GM12878 (cell line): Measurements from ENCODE around the gene AK8. TPM values are rescaled to one million over a fixed set of nuclear protein-coding genes. Genes with fewer than 3 reads are reported as not detected.

Experiments used
- ATAC-seq: fragments of 200-7000 bp; cut with Tn5 transposase; 3 replicates; pipeline ENCODE4 v1.9.1; 2020; ENCODE audit warnings: mild to moderate bottlenecking, moderate library complexity
- BruUV-seq: library from RNA; stranded (reverse); fragments of 400-500 nt; replicated peaks from 2 replicates; lab custom pipeline; 2021; lab: Mats Ljungman, UMichigan
- CTCF ChIA-PET: fragments of 300-600 bp; sonication (Branson Sonifier 250); formaldehyde crosslinking; extraction: SDS; loops from one replicate; lab custom pipeline; 2021; ENCODE audit warnings: inconsistent platforms; lab: Yijun Ruan, JAX
- POLR2A ChIA-PET: fragments of 350-600 bp; formaldehyde crosslinking; extraction: SDS; loops from one replicate; lab custom pipeline; 2021; ENCODE audit warnings: inconsistent platforms; lab: Charles Lee
- RAD21 ChIA-PET: fragments of 300-600 bp; sonication (Branson Sonifier 250); formaldehyde crosslinking; loops from one replicate; lab custom pipeline; 2023; ENCODE audit warnings: antibody characterized with exemption; ENCODE audit not compliant: unreplicated experiment; lab: Charles Lee
- SMC1A ChIA-PET: fragments of 300-600 bp; sonication (Branson Sonifier 250); formaldehyde crosslinking; loops from one replicate; lab custom pipeline; 2023; ENCODE audit not compliant: unreplicated experiment, uncharacterized antibody; lab: Charles Lee
- DNase-seq: peaks from one replicate; pipeline ENCODE4 v3.0.0-alpha.2; 2011; ENCODE audit warnings: low read depth, low spot score
- FAIRE-seq: peaks from 3 replicates; lab custom pipeline; 2011; peaks lifted over from hg19 to GRCh38; lab: Jason Lieb, UNC
- H2AFZ ChIP-seq: 2 replicates; pipeline ENCODE4 v1.6.0; 2011; ENCODE audit warnings: low read depth, low read length, control low read depth; ENCODE audit not compliant: control insufficient read depth
- H3K27ac ChIP-seq: 2 replicates; pipeline ENCODE4 v1.5.1; 2011; ENCODE audit warnings: control low read depth; ENCODE audit not compliant: control insufficient read depth, insufficient read depth
- H3K27me3 ChIP-seq, 2 experiments: replicated peaks in 1 of 2; 2 replicates each; pipeline versions ENCODE4 v1.6.0 to v1.6.1; 2011; ENCODE audit warnings: low read length in 1 of 2; ENCODE audit not compliant: control insufficient read depth in 2 of 2, insufficient read depth in 2 of 2
- H3K36me3 ChIP-seq, 2 experiments: 2 replicates each; pipeline ENCODE4 v1.5.1; 2011; ENCODE audit warnings: low read length in 1 of 2; ENCODE audit not compliant: control insufficient read depth in 2 of 2, insufficient read depth in 2 of 2
- H3K4me1 ChIP-seq: 2 replicates; pipeline ENCODE4 v1.6.1; 2011; ENCODE audit warnings: mild to moderate bottlenecking, low read length, moderate library complexity, mixed read lengths; ENCODE audit not compliant: control insufficient read depth, insufficient read depth
- H3K4me2 ChIP-seq: 2 replicates; pipeline ENCODE4 v1.6.0; 2011; ENCODE audit warnings: control low read depth; ENCODE audit not compliant: control insufficient read depth, insufficient read depth
- H3K4me3 ChIP-seq: fragments of 200-600 bp; sonication (generic); 2 replicates; pipeline ENCODE4 v1.5.1; 2016
- H3K79me2 ChIP-seq: 2 replicates; pipeline ENCODE4 v1.6.0; 2011; ENCODE audit warnings: low read length; ENCODE audit not compliant: control insufficient read depth, insufficient read depth
- H3K9ac ChIP-seq: 2 replicates; pipeline ENCODE4 v1.8.0; 2011; ENCODE audit warnings: low read length, control low read depth, mixed read lengths; ENCODE audit not compliant: control insufficient read depth, insufficient read depth
- H3K9me3 ChIP-seq: replicated peaks from 3 replicates; pipeline ENCODE4 v1.5.1; 2011; ENCODE audit warnings: mild to moderate bottlenecking, low read length; ENCODE audit not compliant: control insufficient read depth, insufficient read depth
- H4K20me1 ChIP-seq: 2 replicates; pipeline ENCODE4 v1.6.0; 2011; ENCODE audit not compliant: control insufficient read depth, insufficient read depth
- CBX5 ChIP-seq: sonication (generic); IDR thresholded peaks from 2 replicates; pipeline ENCODE4 v1.6.1; 2016; ENCODE audit warnings: low read depth, moderate library complexity, mild to moderate bottlenecking, inconsistent platforms
- GABPA ChIP-seq: IDR thresholded peaks from 2 replicates; pipeline ENCODE4 v1.6.1; 2014; ENCODE audit warnings: antibody characterized with exemption, low read depth, mild to moderate bottlenecking, inconsistent platforms
- KDM1A ChIP-seq: fragments of 200-600 bp; sonication (generic); IDR thresholded peaks from 2 replicates; pipeline ENCODE4 v1.6.1; 2016; ENCODE audit warnings: borderline replicate concordance
- MAX ChIP-seq: IDR thresholded peaks from 2 replicates; pipeline ENCODE4 v1.6.1; 2012; ENCODE audit warnings: low read depth, low read length, improper control_type of control experiment
- NR2C1 ChIP-seq: fragments of 450-650 bp; IDR thresholded peaks from 2 replicates; pipeline ENCODE4 v1.6.1; 2017; ENCODE audit warnings: antibody characterized with exemption, mild to moderate bottlenecking, moderate library complexity
- PBX3 ChIP-seq: IDR thresholded peaks from 2 replicates; pipeline ENCODE4 v1.6.1; 2011; ENCODE audit warnings: mild to moderate bottlenecking, low read depth, low read length, moderate library complexity; ENCODE audit not compliant: insufficient replicate concordance
- POLR2A ChIP-seq: IDR thresholded peaks from 2 replicates; pipeline ENCODE4 v1.6.1; 2011; ENCODE audit warnings: low read depth, mild to moderate bottlenecking, low read length
- POLR2AphosphoS2 ChIP-seq: IDR thresholded peaks from 2 replicates; pipeline ENCODE4 v1.6.1; 2011; ENCODE audit warnings: low read depth, mild to moderate bottlenecking, low read length, improper control_type of control experiment, moderate library complexity
- RAD51 ChIP-seq: fragments of 450-650 bp; IDR thresholded peaks from 2 replicates; pipeline ENCODE4 v1.6.1; 2016; ENCODE audit warnings: moderate library complexity, mild to moderate bottlenecking, inconsistent platforms
- SIN3A ChIP-seq: IDR thresholded peaks from 2 replicates; pipeline ENCODE4 v1.6.1; 2012; ENCODE audit warnings: low read depth, low read length, improper control_type of control experiment
- SP1 ChIP-seq: IDR thresholded peaks from one replicate; pipeline ENCODE4 v1.6.1; 2011; ENCODE audit warnings: low read depth, low read length
- TAF1 ChIP-seq: IDR thresholded peaks from 2 replicates; pipeline ENCODE4 v1.6.1; 2011; ENCODE audit warnings: mild to moderate bottlenecking, low read depth, low read length, borderline replicate concordance
- ZBED1 ChIP-seq: IDR thresholded peaks from 2 replicates; pipeline ENCODE4 v1.6.1; 2016; ENCODE audit warnings: borderline replicate concordance
- ZNF217 ChIP-seq: fragments of 450-650 bp; IDR thresholded peaks from 2 replicates; pipeline ENCODE4 v1.6.1; 2017; ENCODE audit warnings: antibody characterized with exemption, mild to moderate bottlenecking
- WGBS: methylation state at CpG from one replicate; pipeline ENCODE4 v1.1.6; 2016; ENCODE audit warnings: low lambda C conversion rate; ENCODE audit not compliant: insufficient replicate concordance, insufficient coverage; ENCODE audit errors: missing lambda C conversion rate; 5-methylcytosine and 5-hydroxymethylcytosine counted together
- in situ Hi-C: fragments of 300-500 bp; cut with MboI; formaldehyde crosslinking; loops from 9 replicates; pipeline ENCODE4 v1.14.3; 2018; ENCODE audit warnings: mixed read lengths
- intact Hi-C: fragments of 100-400 bp; cut with micrococcal nuclease; formaldehyde crosslinking; loops from one replicate; pipeline ENCODE4 v1.14.2; 2022; ENCODE audit not compliant: unreplicated experiment
- polyA plus RNA-seq, 11 experiments: library from polyadenylated mRNA; depleted of rRNA in 4 of 11; unstranded in 6 of 11; stranded (reverse) in 5 of 11; fragments of >200 nt; fragmentation: Nextera tagmentation in 4 of 11; fragmentation: Illumina TruSeq in 1 of 11; extraction: Ambion mirVana in 4 of 11; extraction: Trizol in 1 of 11; gene quantifications; 1 replicate in 1 of 11; 2 replicates in 10 of 11; pipeline versions ENCODE4 v1.2.1 to v1.2.3, GENCODE V29; 2011 to 2016; ENCODE audit warnings: inconsistent platforms in 2 of 11, missing spikeins in 2 of 11, low read depth in 1 of 11
- total RNA-seq, 4 experiments: library from RNA; depleted of rRNA in 3 of 4; stranded (reverse); fragments of >200 nt in 3 of 4; fragmentation: Illumina TruSeq in 1 of 4; extraction: Trizol in 1 of 4; gene quantifications; 2 replicates each; pipeline versions ENCODE4 v1.2.1 to v1.2.3, GENCODE V29; 2013 to 2021

AK8 gene
- total and polyA plus RNA-seq, 10 of the 15 experiments (the other 5 are each of a cell fraction or from before 2014, with no cell fraction given) = 0.03 to 0.12 (median 0.06) TPM; not detected in 5

- TF ChIP-seq GABPA = no peak
- no peak for TF ChIP-seq MAX
- TF ChIP-seq ZNF217 = no peak
- TF ChIP-seq ZBED1 = no peak
- TF ChIP-seq CBX5 = no peak
- no peak for TF ChIP-seq TAF1
- no peak for TF ChIP-seq KDM1A
- TF ChIP-seq POLR2A = no peak
- no peak for TF ChIP-seq NR2C1
- no peak for TF ChIP-seq POLR2AphosphoS2
- no peak for TF ChIP-seq SIN3A
- TF ChIP-seq SP1 = no peak
- TF ChIP-seq RAD51 = no peak
- TF ChIP-seq PBX3 = no peak
- 60% methylated on average over 3 of the region's 3 CpGs for WGBS
- no peak overlapping the region for H2AFZ ChIP-seq
- H3K27ac ChIP-seq = no peak overlapping the region
- no peaks in the 10 kb centered on the region for H3K36me3 ChIP-seq
- H3K9me3 ChIP-seq = no peaks in the 10 kb centered on the region
- ChIA-PET CTCF (interaction anchor here (2.5 kb wide), 1 partner anchor 20 kb away, joined by 7 read pairs; no protein-coding TSS in a partner anchor), RAD21 (no interaction called here), POLR2A (no interaction called here), SMC1A (no interaction called here)
- H3K79me2 ChIP-seq = no peaks in the 10 kb centered on the region
- H3K4me3 ChIP-seq = no peak overlapping the region
- DNase-seq (no peak), ATAC-seq (no peak), FAIRE-seq (no peak)
- no peaks in the 10 kb centered on the region for H3K4me1 ChIP-seq
- no peak overlapping the region for H3K4me2 ChIP-seq
- no peak overlapping the region for H3K9ac ChIP-seq
- no peaks in the 10 kb centered on the region for H4K20me1 ChIP-seq
- in situ Hi-C loops (no loop called here), intact Hi-C loops (no loop called here)
- peaks cover 0 to 2% of the 10 kb centered on the region in 2 experiments; a peak in 1 of 4 replicates for H3K27me3 ChIP-seq
- no TSS peak for BruUV-seq
Observed at GRCh38 chr9:132789719-132790118, 88.4 kb downstream of the AK8 start.
